ENCODE measurements around the gene PCYT1A. TPM values are rescaled to one million over a fixed set of nuclear protein-coding genes. Genes with fewer than 3 reads are reported as not detected.
A peak's percentile ranks its signal among the peaks of the same experiment; 100 is the strongest.

PCYT1A gene
- total and polyA plus RNA-seq, 2 of the 13 experiments (the other 11 are each of a cell fraction or from before 2014, with no cell fraction given): 26.4 to 45.3 TPM

DNA sequence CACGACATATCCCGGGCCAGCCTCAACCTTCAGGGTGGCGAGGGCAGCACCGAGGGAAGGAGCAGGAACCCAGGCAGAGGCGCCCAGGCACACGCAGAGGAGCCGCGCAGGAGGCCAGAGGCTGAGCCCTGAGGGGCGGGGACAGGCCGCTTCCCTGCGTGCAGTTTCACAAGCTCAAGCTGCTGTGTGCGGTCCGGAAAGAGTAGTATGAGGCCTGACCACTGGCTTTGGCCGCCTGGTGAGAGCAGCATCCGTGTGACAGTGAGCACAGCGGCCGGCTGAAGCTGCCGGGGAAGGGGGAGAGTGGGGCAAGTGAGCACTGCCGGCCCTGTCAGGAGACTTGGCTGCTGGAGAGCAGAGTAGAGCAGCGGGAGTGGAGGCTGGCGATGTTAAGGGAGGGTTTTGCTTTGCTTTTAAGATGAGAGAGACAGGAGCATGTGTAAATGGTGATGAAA lies 85.0 kb downstream of the PCYT1A start (continued):
- no peak for TF ChIP-seq NCOR1 (IDR thresholded peaks at IDR 0.05; ENCODE audit: borderline replicate concordance, low read length)
- TF ChIP-seq FOXK2 (IDR thresholded peaks at IDR 0.05): no peak
- TF ChIP-seq ZNF253 (CRISPR knock-in tag; IDR thresholded peaks at IDR 0.05; ENCODE audit: borderline replicate concordance): no peak
- TF ChIP-seq POLR2G (IDR thresholded peaks at IDR 0.05; ENCODE audit: low read depth, low read length): no peak
- TF ChIP-seq GATA4 (IDR thresholded peaks at IDR 0.05; ENCODE audit: borderline replicate concordance, low read depth): no peak
- TF ChIP-seq SRF (IDR thresholded peaks at IDR 0.05; ENCODE audit: low read depth, low read length): no peak
- 0 out of 2 replicates have a peak, but pooled peaks have one; percentile 51 for TF ChIP-seq KDM3A (CRISPR knock-in tag; IDR thresholded peaks at IDR 0.05; ENCODE audit: low read depth)
- TF ChIP-seq, protein P1, sequence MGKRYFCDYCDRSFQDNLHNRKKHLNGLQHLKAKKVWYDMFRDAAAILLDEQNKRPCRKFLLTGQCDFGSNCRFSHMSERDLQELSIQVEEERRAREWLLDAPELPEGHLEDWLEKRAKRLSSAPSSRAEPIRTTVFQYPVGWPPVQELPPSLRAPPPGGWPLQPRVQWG (CRISPR knock-in tag; IDR thresholded peaks at IDR 0.05; ENCODE audit: borderline replicate concordance, low read depth): no peak
- no peak for TF ChIP-seq CBX2 (IDR thresholded peaks at IDR 0.05; ENCODE audit: low read depth, low read length)
- TF ChIP-seq CBX2 (CRISPR knock-in tag; IDR thresholded peaks at IDR 0.05; ENCODE audit: low read depth): no peak
- TF ChIP-seq KAT7 (CRISPR knock-in tag; IDR thresholded peaks at IDR 0.05; ENCODE audit: borderline replicate concordance): no peak
- peak; percentile 41; the same call in 1 of the 2 replicates for TF ChIP-seq ZSCAN21 (CRISPR knock-in tag; IDR thresholded peaks at IDR 0.05; ENCODE audit: borderline replicate concordance)
- TF ChIP-seq SP2 (CRISPR knock-in tag; IDR thresholded peaks at IDR 0.05): no peak
- no peak for TF ChIP-seq ELF3 (CRISPR knock-in tag; IDR thresholded peaks at IDR 0.05)
- peak; percentile 36; the same call in 1 of the 2 replicates for TF ChIP-seq KLF9 (CRISPR knock-in tag; IDR thresholded peaks at IDR 0.05; ENCODE audit: low read depth)
- TF ChIP-seq, protein P2, sequence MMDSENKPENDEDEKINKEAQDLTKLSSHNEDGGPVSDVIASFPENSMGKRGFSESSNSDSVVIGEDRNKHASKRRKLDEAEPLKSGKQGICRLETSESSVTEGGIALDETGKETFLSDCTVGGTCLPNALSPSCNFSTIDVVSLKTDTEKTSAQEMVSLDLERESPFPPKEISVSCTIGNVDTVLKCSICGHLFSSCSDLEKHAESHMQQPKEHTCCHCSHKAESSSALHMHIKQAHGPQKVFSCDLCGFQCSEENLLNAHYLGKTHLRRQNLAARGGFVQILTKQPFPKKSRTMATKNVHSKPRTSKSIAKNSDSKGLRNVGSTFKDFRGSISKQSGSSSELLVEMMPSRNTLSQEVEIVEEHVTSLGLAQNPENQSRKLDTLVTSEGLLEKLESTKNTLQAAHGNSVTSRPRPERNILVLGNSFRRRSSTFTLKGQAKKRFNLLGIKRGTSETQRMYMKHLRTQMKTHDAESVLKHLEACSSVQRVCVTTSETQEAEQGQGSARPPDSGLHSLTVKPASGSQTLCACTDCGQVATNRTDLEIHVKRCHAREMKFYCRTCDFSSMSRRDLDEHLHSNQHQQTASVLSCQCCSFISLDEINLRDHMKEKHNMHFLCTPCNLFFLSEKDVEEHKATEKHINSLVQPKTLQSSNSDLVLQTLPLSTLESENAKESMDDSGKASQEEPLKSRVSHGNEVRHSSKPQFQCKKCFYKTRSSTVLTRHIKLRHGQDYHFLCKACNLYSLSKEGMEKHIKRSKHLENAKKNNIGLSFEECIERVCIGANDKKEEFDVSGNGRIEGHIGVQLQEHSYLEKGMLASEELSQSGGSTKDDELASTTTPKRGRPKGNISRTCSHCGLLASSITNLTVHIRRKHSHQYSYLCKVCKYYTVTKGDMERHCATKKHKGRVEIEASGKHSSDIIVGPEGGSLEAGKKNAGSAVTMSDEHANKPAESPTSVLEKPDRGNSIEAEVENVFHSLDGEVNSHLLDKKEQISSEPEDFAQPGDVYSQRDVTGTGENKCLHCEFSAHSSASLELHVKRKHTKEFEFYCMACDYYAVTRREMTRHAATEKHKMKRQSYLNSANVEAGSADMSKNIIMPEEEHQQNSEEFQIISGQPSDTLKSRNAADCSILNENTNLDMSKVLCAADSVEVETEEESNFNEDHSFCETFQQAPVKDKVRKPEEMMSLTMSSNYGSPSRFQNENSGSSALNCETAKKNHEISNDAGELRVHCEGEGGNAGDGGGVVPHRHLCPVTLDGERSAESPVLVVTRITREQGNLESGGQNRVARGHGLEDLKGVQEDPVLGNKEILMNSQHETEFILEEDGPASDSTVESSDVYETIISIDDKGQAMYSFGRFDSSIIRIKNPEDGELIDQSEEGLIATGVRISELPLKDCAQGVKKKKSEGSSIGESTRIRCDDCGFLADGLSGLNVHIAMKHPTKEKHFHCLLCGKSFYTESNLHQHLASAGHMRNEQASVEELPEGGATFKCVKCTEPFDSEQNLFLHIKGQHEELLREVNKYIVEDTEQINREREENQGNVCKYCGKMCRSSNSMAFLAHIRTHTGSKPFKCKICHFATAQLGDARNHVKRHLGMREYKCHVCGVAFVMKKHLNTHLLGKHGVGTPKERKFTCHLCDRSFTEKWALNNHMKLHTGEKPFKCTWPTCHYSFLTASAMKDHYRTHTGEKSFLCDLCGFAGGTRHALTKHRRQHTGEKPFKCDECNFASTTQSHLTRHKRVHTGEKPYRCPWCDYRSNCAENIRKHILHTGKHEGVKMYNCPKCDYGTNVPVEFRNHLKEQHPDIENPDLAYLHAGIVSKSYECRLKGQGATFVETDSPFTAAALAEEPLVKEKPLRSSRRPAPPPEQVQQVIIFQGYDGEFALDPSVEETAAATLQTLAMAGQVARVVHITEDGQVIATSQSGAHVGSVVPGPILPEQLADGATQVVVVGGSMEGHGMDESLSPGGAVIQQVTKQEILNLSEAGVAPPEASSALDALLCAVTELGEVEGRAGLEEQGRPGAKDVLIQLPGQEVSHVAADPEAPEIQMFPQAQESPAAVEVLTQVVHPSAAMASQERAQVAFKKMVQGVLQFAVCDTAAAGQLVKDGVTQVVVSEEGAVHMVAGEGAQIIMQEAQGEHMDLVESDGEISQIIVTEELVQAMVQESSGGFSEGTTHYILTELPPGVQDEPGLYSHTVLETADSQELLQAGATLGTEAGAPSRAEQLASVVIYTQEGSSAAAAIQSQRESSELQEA (CRISPR knock-in tag; IDR thresholded peaks at IDR 0.05; ENCODE audit: not compliant biosample characterization): no peak
- no peak for TF ChIP-seq SPEN (CRISPR knock-in tag; IDR thresholded peaks at IDR 0.05; ENCODE audit: low read depth)
- TF ChIP-seq, protein P3, sequence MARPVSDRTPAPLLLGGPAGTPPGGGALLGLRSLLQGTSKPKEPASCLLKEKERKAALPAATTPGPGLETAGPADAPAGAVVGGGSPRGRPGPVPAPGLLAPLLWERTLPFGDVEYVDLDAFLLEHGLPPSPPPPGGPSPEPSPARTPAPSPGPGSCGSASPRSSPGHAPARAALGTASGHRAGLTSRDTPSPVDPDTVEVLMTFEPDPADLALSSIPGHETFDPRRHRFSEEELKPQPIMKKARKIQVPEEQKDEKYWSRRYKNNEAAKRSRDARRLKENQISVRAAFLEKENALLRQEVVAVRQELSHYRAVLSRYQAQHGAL (CRISPR knock-in tag; IDR thresholded peaks at IDR 0.05; ENCODE audit: not compliant biosample characterization): no peak
- TF ChIP-seq ETV5 (CRISPR knock-in tag; IDR thresholded peaks at IDR 0.05; ENCODE audit: borderline replicate concordance): peak; percentile 46; the same call in 1 of the 2 replicates
- no peak for TF ChIP-seq SYNCRIP (IDR thresholded peaks at IDR 0.05; ENCODE audit: insufficient read depth, low read depth, low read length)
- TF ChIP-seq, protein P4, sequence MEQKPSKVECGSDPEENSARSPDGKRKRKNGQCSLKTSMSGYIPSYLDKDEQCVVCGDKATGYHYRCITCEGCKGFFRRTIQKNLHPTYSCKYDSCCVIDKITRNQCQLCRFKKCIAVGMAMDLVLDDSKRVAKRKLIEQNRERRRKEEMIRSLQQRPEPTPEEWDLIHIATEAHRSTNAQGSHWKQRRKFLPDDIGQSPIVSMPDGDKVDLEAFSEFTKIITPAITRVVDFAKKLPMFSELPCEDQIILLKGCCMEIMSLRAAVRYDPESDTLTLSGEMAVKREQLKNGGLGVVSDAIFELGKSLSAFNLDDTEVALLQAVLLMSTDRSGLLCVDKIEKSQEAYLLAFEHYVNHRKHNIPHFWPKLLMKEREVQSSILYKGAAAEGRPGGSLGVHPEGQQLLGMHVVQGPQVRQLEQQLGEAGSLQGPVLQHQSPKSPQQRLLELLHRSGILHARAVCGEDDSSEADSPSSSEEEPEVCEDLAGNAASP (CRISPR knock-in tag; IDR thresholded peaks at IDR 0.05; ENCODE audit: borderline replicate concordance): 0 out of 2 replicates have a peak, but pooled peaks have one; percentile 9
